Hepatocyte (in vitro differentiated cells): ENCODE measurements around the gene TWF2.

ENCODE experiments used
- EZH2 ChIP-seq: fragments of 200-600 bp; sonication (generic); IDR thresholded peaks from 2 replicates; pipeline ENCODE4 v1.6.1; 2016; ENCODE audit warnings: antibody characterized with exemption, mild to moderate bottlenecking, borderline replicate concordance
- TF ChIP-seq, protein P1 (sequence below): fragments of 200-600 bp; sonication (generic); IDR thresholded peaks from 2 replicates; pipeline ENCODE4 v1.5.1; 2016; ENCODE audit warnings: antibody characterized with exemption, mild to moderate bottlenecking; ENCODE audit not compliant: poor library complexity

DNA sequence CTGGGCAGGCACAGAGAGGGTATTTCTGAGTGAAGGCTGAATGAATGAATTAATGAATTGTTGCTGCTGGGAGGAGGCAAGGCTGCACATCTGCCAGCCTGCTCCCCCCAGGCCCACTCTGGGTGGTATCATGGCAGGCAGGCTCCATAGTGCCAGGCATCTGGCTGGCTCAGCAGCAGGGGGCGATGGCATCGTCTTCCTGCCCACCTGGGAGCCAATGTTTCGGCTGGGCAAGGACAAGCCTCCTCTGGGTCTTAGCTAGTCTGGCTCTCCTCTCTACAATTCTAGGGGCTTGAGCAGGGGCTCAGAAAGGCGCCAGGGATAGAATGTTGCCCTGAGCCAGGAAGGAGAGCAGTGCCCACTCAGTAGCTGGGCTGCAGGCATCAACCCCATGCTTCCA lies 11.8 kb downstream of the TWF2 start:
- TF ChIP-seq, protein P1, sequence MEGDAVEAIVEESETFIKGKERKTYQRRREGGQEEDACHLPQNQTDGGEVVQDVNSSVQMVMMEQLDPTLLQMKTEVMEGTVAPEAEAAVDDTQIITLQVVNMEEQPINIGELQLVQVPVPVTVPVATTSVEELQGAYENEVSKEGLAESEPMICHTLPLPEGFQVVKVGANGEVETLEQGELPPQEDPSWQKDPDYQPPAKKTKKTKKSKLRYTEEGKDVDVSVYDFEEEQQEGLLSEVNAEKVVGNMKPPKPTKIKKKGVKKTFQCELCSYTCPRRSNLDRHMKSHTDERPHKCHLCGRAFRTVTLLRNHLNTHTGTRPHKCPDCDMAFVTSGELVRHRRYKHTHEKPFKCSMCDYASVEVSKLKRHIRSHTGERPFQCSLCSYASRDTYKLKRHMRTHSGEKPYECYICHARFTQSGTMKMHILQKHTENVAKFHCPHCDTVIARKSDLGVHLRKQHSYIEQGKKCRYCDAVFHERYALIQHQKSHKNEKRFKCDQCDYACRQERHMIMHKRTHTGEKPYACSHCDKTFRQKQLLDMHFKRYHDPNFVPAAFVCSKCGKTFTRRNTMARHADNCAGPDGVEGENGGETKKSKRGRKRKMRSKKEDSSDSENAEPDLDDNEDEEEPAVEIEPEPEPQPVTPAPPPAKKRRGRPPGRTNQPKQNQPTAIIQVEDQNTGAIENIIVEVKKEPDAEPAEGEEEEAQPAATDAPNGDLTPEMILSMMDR = no peak
- no peak for TF ChIP-seq EZH2
